GM21360 (cell line): ENCODE results near the gene NDST1.

Experiments
- ATAC-seq: cut with Tn5 transposase; IDR thresholded peaks from one replicate; pipeline ENCODE4 v1.9.1; 2021; ENCODE audit warnings: mild to moderate bottlenecking, moderate library complexity; ENCODE audit not compliant: unreplicated experiment

NDST1 gene

DNA sequence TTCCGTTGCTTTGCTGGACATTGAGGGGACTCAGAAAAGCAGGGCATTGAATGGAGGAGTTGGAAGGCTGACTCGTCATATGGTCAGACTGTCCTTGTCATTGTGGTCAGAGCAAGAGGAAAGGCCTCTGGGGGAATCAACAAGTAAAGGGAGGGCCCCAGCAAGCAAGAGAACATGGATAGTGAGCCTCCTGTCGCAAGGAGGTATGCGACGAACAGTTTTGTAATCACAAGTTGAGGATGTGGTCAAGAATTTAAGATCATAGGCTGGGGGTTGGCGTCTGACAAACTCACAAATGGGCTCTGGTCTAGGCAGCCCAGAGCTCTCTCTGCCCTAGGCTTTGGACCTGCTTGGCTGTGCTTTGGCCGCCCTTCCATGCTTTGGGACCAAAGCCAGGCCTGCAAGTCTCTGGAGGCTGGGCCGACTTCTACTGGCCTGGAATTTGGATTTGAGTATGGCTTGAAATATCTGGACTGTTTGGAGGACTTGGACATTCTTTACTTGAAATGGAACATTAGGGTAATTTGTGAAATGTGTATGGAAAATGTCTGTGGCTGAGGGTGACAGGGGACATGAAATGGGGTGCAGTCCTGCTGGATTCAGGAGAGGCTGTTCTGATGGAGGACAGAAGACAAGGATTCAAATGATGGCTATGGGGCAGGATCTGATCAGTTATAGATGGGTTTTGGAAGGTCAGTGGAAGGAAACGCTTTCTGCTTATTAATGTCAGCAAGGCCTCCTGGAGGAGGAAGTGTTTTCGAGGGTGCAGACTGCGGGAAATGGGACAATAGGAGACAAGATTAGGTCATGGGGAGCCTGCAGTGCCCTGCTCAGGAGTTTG, 19.2 kb upstream of the NDST1 start:
- ATAC-seq, result no peak

DNA sequence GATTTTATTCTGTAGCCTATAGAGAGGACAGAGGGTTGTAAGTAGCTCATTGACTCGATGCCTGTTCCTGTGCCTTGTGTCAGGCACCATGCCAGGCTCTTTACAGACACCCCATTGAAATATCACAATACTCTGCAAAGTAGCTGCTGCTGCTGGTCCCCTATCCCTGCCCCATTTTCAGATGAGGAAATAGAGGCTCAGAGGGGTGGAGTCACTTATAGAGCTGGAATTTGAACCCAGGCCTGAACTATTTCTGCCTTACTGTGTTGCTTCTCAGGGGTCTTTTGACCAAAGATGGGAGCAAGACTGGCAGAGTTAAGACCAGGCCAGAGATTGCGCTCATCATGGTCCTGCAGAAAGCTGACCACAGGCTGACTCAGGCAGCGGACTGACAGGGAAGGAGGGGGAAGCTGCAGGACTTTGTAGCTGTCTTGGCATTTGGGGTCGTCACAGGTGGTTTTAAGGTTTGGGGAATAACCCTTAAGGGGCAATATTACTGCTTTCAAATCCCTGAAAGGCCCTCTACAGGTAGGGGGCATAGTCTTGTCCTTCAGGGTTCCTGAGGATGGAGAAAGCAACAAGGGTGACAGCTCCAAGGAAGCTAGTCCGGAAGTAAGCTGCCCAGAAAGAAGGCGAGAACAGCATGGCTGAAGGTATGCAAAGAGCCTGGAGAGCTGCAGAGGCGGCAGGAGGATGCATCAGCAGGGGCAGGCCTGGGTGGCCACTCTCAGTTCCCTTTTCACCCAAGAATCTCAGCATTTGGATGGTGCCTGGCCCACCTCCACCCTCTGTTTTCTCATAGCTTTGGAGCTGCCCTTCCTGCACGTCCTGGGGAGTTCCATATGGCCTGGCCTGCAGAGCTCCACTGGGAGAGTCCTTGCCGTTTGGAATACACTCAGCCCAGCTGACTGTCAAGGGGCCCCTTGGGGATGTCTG, 18.3 kb upstream of the NDST1 start:
- peak; percentile 65 for ATAC-seq

DNA sequence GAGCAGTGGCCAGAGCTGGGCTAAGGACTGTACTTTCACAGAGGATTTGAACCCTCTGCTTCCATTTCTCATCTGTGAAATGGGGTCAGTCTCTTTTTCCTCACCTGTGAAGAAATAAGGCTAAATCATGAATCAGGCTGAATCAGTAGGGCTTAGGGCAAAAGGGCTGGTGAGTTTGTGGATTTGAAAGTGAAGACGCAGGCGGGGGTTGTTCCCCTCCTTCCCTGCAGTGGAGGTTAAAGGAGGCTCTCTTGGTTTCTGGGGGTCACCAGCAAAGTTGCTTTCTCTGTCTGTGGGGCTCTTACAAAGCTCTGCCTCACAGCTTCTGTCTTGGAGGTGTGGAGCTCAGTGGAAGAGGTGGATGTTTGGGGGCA, 17.6 kb upstream of the NDST1 start:
- no peak for ATAC-seq

DNA sequence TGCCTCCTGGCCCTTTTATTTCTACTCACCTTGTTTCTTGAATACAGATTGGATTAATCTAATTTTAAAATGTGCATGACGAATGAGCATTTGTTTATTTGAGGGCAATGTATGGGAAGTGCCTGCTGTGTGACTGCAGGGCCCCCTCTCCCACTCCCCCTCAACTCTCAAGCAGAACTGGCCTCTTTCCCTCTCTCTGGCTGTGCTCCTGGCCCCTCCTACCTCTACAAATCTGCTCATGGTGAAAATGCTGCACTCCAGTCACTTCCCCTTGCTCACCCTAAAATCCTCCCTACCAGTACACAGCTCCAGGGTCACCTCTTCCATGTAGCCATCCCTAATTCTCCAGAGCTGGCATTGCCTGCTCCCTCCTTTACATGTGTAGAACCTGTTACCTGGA, 17.2 kb upstream of the NDST1 start:
- ATAC-seq, result no peak

DNA sequence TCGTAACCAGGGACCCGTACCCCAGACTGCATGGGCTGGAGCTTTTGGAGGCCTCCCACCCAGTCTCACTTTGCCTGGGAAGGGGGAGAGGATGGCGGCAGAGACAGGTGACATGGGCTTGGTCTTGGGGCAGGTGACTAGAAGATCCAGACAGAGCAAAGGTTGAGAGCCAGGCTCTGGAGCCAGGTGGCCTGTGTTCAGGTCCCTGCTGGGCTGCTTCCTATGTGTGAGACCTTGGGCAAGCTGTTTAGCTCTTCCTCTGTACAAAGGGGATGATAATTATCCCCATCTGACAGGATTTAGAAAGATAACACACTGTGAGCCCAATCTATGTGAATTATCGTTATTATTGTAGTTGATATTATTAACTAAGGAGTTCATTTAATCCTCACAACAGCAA, 16.1 kb upstream of the NDST1 start:
- no peak for ATAC-seq

DNA sequence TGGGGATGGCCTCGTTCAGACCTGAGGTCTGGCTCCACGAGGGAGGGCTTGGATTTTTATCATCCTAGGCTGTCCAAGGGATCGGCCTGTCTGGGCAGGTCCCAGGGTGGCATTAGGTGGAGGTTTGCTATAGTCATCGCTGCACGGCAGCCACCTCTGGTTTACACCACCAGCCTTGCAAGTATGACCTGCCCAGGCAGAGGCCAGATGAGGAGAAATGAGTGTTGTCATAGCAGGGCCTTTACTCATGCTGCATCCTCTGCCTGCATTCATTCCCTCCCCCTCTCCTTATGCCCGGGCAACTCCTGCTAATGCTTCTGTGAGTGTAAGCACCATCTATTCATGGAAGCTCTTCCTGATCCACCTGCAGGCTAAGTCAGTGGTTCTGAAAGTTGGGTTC, 15.3 kb upstream of the NDST1 start:
- no peak for ATAC-seq

DNA sequence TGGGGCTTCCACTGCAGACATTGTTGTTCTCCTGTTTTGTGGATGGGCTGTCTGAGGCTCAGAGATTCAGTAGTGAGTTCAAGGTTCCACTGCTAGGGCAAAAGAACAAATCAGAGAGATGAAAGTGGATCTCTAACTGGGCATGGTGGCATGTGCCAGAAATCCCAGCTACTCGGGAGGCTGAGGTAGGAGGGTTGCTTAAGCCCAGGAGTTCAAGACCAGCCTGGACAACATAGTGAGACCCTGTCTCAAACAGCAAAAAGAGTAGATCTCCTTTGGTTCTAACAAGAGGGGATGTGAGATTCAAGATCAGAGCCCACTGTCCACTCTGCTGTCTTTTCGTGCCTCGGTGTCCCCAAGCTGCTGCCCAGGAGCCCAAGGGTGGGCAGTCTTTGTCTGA, 11.8 kb upstream of the NDST1 start:
- ATAC-seq, result no peak

DNA sequence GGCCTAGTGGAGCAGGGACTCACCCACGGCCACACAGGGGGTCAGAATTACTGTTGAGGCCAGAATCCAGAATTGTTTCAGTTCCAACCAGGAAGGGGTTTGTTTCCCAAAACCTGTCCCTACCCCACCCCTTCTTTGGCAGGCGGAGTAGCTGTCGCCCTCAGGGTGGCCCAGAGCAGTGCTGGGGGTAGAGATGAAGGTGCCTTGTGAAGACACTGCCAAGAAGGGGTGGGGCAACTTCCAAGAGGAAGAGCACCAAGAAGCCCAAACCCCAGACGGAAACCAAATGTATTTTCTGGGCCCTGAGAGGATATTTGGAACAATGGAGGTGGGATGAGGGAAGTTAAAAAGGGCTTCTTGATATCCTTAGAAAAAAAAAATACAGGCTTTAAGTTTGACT, 11.4 kb upstream of the NDST1 start:
- no peak for ATAC-seq

DNA sequence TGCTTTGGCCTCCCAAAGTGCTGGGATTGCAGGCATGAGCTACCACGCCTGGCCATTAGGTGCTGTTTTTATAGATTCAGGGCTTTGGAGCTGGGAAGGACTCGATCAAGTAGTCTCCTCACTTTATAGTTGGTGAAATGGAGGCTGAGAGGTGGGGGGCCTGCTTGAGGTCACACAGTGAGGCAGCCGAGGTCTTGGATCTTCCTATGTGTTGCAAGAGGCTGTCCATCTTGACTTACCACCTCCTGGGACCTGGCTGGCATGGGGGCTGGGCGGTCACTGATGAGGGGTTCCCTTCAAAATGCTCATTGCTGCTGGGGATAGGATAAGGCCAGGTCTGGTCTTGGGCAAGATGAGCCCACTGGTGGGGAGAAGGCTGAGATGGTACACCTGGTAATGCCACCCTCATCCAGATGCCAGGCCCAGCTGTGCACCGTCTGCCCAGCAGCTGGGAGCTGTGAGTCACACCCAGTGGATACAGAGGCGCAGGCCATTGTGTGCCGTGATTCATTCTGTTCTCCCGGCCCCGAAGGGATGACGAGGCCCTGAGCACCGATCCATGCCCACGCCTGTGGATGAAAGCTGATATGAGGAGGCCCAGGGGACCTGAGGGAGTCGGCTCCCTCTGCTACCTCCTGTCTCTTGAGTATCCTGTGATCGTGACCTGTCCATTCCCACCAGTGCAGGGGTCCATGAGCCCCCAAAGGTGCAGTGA, 10.5 kb upstream of the NDST1 start:
- no peak for ATAC-seq

DNA sequence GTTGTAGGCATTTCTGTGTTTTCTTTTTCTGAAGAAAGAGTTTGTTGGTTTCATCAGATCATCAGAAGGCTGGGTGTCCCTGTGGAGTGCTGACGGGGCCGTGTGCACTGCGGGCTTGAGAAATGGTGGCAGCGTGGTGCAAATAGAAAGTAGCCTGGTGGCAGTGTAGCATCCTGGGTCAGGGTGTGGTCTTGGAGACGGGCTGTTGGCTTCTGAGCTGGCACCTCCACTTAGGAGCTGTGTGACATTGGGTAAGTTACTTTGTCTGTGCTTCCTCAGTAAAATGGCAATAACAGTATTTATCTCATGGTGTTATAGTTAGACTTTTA, 10.0 kb upstream of the NDST1 start:
- no peak for ATAC-seq

DNA sequence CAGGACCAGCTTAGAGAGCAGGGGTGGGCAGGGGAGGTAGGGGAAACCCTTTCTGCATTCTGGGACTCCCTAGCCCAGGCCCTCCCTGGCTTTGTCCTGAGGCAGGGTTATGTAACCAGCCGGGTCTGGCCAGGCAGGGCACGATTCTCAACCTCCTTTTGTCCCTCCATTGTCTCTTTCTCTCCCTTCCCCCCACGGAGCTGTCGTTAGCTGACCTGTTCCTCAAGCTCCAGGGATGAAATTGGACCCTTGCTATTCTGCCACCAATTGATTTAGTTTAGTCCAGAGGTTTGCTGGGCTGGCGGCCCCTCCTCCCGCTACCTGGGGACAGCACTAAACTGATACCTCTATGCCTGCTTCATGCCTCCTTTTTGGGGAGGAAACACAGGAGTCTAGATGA, 9.4 kb upstream of the NDST1 start:
- no peak for ATAC-seq

DNA sequence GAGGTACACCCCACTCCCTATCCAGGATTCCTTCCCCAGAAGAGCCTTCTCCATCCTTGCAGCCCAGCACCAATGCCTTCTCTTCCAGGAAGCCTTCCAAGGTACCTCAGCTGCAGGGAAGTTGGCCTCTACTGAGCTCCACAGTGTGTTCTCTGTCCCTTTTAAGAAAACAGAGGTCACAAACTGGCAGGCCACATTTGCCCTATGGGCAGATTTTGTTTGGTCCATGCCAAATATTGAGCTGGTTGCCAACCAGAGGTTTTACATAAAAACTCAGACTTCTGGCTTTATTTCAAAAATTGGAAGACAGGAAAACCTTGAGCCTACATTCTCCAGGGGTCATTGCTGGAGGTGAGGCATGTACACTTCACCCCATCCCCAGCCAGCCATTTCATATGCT, 9.0 kb upstream of the NDST1 start:
- no peak for ATAC-seq

DNA sequence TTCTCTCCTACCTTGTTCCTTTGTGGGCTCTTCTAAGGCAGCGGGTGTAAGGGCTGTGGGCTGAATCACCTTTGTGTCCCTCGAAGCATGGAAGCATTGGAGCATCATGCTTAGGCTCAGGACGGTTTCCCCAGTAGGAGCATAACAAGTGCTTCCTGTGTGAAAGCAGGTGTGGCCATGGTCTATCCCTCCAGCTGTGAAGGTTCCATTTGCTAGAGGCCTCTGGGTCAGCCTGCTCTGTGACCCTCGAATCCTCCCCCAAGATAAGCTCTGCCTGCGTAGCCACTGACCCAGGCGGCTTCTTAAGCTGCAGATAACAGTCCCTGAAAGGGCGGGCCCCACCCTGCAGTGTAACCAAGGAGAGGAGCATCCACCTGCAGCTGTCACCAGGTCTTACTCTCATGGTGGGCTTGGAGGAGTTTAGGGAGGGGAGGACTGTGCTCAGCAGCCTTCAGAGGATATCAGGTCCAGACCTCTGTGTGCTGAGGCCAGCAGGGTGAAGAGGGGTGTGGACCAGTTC, 8.4 kb upstream of the NDST1 start:
- no peak for ATAC-seq

DNA sequence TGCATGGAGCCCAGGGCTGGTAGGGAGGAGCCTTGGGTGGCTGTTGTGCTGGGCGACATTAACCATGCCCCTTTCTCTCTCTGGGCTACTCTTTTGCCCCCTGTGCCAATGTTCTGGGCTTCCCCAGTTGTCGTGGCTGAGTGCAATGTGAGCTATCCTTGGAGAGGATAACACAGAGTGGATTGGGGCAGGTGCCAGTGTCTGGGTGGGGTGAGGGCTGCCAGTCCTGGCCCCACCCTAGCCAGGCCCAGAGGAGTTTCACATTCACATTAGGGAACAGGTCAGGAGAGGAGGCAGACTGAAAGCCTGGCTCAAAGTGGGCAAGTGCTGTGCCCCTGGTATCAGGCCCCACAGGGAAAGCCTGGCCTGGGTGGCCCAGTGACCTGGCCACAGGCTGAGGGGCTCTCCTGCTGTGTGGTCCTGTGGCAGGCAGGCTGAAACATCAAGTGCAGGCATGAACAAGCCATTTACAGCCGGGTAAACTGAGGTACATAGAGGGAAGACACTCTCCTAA, 7.5 kb upstream of the NDST1 start:
- no peak for ATAC-seq

DNA sequence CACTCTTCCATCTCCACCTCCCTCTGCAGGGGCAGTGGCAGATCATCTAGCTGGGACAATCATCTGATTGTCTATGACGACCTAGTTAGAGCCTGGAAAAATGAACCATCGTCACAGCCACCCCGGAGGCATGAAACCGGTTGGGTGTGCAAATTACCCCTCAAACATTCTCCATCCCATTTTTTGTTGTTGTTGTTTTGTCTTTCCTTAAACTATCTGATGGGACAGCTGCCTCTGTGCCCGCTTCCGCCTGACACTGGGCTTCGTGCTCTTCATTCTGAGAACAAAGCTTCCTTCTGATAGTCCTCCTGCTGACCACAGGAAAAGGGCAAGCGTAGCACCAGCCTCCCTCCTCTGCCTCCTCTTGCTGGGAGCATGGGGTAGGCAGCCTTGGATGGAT, 7.0 kb upstream of the NDST1 start:
- no peak for ATAC-seq

DNA sequence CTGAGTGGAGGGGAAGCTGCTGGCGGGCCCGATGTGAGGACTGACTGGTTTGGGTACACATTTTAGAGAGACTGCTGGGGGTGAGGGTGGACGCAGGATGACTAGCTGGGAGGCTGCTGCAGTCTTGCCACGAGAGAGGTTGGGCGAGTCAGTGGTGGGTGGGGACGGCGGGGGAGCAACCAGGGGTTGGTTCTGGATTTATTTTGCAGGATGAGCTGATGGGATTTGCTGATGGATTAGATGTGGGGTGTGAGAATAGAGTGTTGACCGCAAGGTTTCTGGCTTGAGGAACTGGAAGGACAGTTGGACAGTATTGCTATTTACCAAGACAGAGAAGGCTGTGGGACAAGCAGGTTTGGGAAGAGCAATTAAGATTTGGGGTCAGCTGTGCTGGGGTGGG, 5.8 kb upstream of the NDST1 start:
- no peak for ATAC-seq

DNA sequence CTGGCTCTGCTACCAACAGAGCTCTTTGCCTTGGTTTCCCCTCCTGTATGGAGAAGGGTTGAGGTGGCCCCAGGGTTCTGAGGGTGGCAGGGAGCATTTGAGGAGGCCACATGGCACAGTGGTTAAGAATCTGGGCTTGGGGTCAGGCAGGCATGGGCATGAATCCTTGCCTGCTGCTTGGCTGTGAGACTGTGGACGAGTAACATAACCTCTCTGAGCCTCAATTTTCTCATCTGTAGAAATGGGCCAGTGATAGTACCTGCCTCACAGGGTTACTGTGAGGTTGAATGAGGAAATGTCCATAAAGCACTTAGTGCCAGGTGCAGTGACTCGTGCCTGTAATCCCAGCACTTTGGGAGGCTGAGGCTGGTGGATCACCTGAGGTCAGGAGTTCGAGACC, 5.1 kb upstream of the NDST1 start:
- no peak for ATAC-seq

DNA sequence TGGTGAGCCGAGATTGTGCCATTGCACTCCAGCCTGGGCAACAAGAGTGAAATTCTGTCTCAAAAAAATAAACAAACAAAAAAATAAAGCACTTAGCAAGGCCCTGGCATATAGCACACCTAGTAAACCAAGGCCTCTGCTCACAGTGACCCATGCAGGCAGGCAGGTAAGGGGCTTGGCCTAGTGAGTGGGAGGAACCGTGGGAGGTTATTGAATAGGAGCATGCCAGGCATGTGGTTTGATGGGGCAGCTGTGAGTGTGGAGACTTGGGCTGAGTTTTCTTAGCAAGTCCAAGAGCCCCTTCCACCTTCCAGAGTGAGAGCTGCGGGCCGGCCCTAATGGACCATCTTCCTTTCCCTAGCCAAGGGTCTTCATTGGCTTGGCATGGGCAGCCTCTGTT, 4.5 kb upstream of the NDST1 start:
- no peak for ATAC-seq

DNA sequence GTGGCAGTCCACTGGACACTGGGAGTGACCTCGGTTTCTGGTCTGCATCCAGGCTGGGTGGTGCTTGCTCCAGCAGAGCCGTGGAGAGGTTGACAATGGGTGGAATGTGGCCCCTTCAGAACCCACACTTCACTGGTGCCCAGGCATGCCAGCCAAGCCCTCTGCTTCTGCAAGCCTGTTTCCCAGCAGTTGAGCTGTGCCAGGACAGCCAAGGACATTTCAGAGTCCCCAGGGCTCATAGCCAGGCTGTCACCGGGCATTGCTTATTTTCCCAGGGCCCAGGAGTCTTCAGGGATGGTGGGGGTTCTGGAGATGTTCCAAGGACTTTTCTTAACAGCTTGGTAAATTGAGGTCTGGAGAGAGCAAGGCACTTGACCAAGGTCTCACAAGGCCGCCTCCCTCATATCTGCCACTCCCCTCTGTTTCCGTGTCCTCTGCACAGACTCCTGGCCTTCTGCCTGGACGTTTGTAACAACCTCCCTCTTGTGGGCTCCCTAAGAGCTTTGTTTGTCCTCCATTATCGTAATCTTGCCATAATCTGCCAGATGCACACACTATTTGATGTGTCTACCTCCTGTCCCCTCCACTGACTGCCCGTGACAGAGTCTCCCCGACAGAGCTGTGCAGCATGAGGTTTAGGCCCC, 3.8 kb upstream of the NDST1 start:
- no peak for ATAC-seq

DNA sequence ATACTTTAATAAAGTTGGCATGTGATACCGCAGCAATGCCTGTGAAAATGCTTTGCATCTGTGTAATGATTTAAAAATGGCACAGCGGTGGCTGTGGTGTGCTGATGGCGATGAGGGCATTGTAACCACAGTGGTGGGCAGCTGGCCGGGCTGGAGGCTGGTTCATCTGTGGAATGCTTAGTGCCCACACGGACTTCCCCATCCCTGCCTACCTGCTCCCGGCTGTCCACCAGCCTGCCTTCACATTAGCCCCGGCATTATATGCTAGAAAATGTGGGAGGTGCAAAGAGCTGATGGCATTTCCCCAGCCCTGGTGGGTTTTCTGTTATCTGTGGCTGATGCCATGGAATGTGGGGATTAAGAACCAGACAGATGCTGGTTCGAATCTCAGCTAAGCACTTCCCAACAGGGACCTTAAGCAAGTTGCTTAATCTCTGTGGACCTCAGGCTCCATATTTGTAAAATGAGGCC, 2.9 kb upstream of the NDST1 start:
- no peak for ATAC-seq

DNA sequence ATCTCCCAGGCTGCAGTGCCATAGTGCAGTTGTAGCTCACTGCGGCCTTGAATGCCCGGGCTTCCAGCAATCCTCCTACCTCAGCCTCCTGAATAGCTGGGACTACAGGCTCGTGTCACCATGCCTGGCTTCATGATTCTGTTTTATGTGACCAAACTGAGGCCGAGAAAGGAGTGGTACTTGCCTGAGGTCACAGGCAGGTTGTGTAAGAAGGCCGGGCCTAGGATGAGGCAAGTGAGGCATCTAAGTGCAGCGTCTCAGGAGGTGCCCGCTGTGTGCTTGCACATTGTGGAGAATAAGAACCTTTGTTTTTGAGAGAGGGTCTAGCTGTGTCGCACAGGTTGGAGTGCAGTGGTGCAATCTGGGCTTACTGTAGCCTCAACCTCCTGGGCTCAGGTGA, 2.1 kb upstream of the NDST1 start:
- no peak for ATAC-seq
